A549 (cell line): Measurements from ENCODE around the gene SH2B2. TPM values are rescaled to one million over a fixed set of nuclear protein-coding genes. Genes with fewer than 3 reads are reported as not detected.

ENCODE experiments used
- ATAC-seq, 2 experiments: fragments of 200-7000 bp in 1 of 2; fragments of >200 bp in 1 of 2; cut with Nextera tagmentation in 1 of 2; cut with Tn5 transposase in 1 of 2; 3 replicates each; pipeline versions ENCODE4 v1.8.0 to v1.9.1; 2018 to 2020; ENCODE audit warnings: mild to moderate bottlenecking in 1 of 2, moderate library complexity in 1 of 2
- CTCF ChIA-PET: fragments of 300-600 bp; sonication (Branson Sonifier 250); formaldehyde crosslinking; extraction: SDS; loops from one replicate; lab custom pipeline; 2021; ENCODE audit warnings: antibody characterized with exemption, inconsistent platforms; lab: Yijun Ruan, JAX
- POLR2A ChIA-PET: fragments of 350-600 bp; formaldehyde crosslinking; extraction: SDS; loops from one replicate; lab custom pipeline; 2021; ENCODE audit warnings: antibody characterized with exemption, inconsistent platforms; lab: Yijun Ruan, JAX
- DNase-seq, 2 experiments: peaks; one replicate each; pipeline versions ENCODE4 v3.0.0 to v3.0.0-alpha.2; 2011 to 2016; ENCODE audit warnings: low read depth in 1 of 2, low spot score in 1 of 2
- FAIRE-seq: peaks from 2 replicates; lab custom pipeline; 2011; peaks lifted over from hg19 to GRCh38; lab: Jason Lieb, UNC
- H3K27ac ChIP-seq, 2 experiments: fragments of >200 bp; sonication (Bioruptor Twin); formaldehyde crosslinking; 3 replicates each; pipeline ENCODE4 v1.5.1; 2016 to 2017
- H3K4me1 ChIP-seq: fragments of >200 bp; sonication (Bioruptor Twin); formaldehyde crosslinking; 3 replicates; pipeline ENCODE4 v1.6.1; 2016
- H3K4me2 ChIP-seq: fragments of >200 bp; sonication (Bioruptor Twin); formaldehyde crosslinking; 3 replicates; pipeline ENCODE4 v1.6.1; 2016
- H3K4me3 ChIP-seq: fragments of >200 bp; sonication (Bioruptor Twin); formaldehyde crosslinking; 3 replicates; pipeline ENCODE4 v1.5.1; 2016
- H3K9me3 ChIP-seq: fragments of >200 bp; sonication (Bioruptor Twin); formaldehyde crosslinking; 3 replicates; pipeline ENCODE4 v1.6.1; 2016
- ATOH8 ChIP-seq: fragments of 250-450 bp; sonication (Bioruptor Pico); IDR thresholded peaks from 2 replicates; pipeline ENCODE4 v1.5.0; 2020; ENCODE audit warnings: low read depth, mild to moderate bottlenecking, moderate library complexity
- CBX2 ChIP-seq: fragments of 200-600 bp; sonication (generic); IDR thresholded peaks from 2 replicates; pipeline ENCODE4 v1.6.1; 2016; ENCODE audit warnings: low read depth, mild to moderate bottlenecking, borderline replicate concordance
- CTCF ChIP-seq: fragments of >200 bp; sonication (Bioruptor Twin); formaldehyde crosslinking; IDR thresholded peaks from 3 replicates; pipeline ENCODE4 v1.5.1; 2016
- E2F6 ChIP-seq: IDR thresholded peaks from 2 replicates; pipeline ENCODE4 v1.6.1; 2012; ENCODE audit warnings: low read depth, borderline replicate concordance
- EHF ChIP-seq: fragments of 250-450 bp; sonication (Bioruptor Pico); IDR thresholded peaks from 2 replicates; pipeline ENCODE4 v1.5.0; 2020; ENCODE audit warnings: mild to moderate bottlenecking
- ELK1 ChIP-seq: fragments of 150-350 bp; IDR thresholded peaks from 2 replicates; pipeline ENCODE4 v1.6.1; 2014; ENCODE audit warnings: low read depth, mild to moderate bottlenecking, low read length
- EP300 ChIP-seq, 2 experiments: fragments of >200 bp; sonication (Bioruptor Twin); formaldehyde crosslinking; IDR thresholded peaks; 2 replicates in 1 of 2; 3 replicates in 1 of 2; pipeline ENCODE4 v1.6.1; 2016 to 2017
- HOXB13 ChIP-seq: fragments of 250-450 bp; sonication (Bioruptor Pico); IDR thresholded peaks from 2 replicates; pipeline ENCODE4 v1.5.0; 2020; ENCODE audit warnings: low read depth, mild to moderate bottlenecking, moderate library complexity
- KDM5A ChIP-seq: fragments of 200-600 bp; sonication (generic); IDR thresholded peaks from 2 replicates; pipeline ENCODE4 v1.6.1; 2016; ENCODE audit warnings: antibody characterized with exemption, mild to moderate bottlenecking
- MAFK ChIP-seq: fragments of 450-650 bp; IDR thresholded peaks from 2 replicates; pipeline ENCODE4 v1.6.1; 2014; ENCODE audit not compliant: partially characterized antibody
- MYC ChIP-seq: IDR thresholded peaks from 2 replicates; pipeline ENCODE4 v1.6.1; 2012; ENCODE audit warnings: mild to moderate bottlenecking, inconsistent platforms, low read length, improper control_type of control experiment, borderline replicate concordance
- NFE2L2 ChIP-seq: fragments of 150-350 bp; conservative IDR thresholded peaks from 2 replicates; pipeline ENCODE4 v1.6.1; 2014; ENCODE audit warnings: low read length
- NPAS2 ChIP-seq: fragments of 250-450 bp; sonication (Bioruptor Pico); IDR thresholded peaks from 2 replicates; pipeline ENCODE4 v1.8.0; 2022; ENCODE audit warnings: mild to moderate bottlenecking, moderate library complexity, borderline replicate concordance
- NR3C1 ChIP-seq: fragments of >200 bp; sonication (Bioruptor Twin); formaldehyde crosslinking; IDR thresholded peaks from 3 replicates; pipeline ENCODE4 v1.6.1; 2017
- PHF8 ChIP-seq: fragments of 200-600 bp; sonication (generic); IDR thresholded peaks from 2 replicates; pipeline ENCODE4 v1.6.1; 2016; ENCODE audit warnings: low read depth, mild to moderate bottlenecking, antibody characterized with exemption, moderate library complexity, borderline replicate concordance
- POLR2A ChIP-seq: IDR thresholded peaks from 2 replicates; pipeline ENCODE4 v1.6.1; 2012; ENCODE audit warnings: mild to moderate bottlenecking, low read length
- RAD21 ChIP-seq, 2 experiments: fragments of >200 bp in 1 of 2; sonication (Bioruptor Twin) in 1 of 2; formaldehyde crosslinking in 1 of 2; IDR thresholded peaks in 1 of 2; conservative IDR thresholded peaks in 1 of 2; 2 replicates in 1 of 2; 3 replicates in 1 of 2; pipeline ENCODE4 v1.6.1; 2012 to 2018; ENCODE audit warnings: inconsistent platforms in 1 of 2
- RARB ChIP-seq: fragments of 250-450 bp; sonication (Bioruptor Pico); IDR thresholded peaks from 2 replicates; pipeline ENCODE4 v1.8.0; 2021; ENCODE audit warnings: mild to moderate bottlenecking, moderate library complexity
- RCOR1 ChIP-seq: fragments of 150-350 bp; IDR thresholded peaks from 2 replicates; pipeline ENCODE4 v1.6.1; 2014; ENCODE audit warnings: antibody characterized with exemption, low read length, low read depth
- RNF2 ChIP-seq: fragments of 200-600 bp; sonication (generic); IDR thresholded peaks from 2 replicates; pipeline ENCODE4 v1.6.1; 2016; ENCODE audit warnings: low read depth, mild to moderate bottlenecking, antibody characterized with exemption, moderate library complexity, borderline replicate concordance
- SREBF2 ChIP-seq: fragments of 450-650 bp; IDR thresholded peaks from 2 replicates; pipeline ENCODE4 v1.6.1; 2014; ENCODE audit warnings: mild to moderate bottlenecking, moderate library complexity
- ZNF302 ChIP-seq: fragments of 250-450 bp; sonication (Bioruptor Pico); IDR thresholded peaks from 2 replicates; pipeline ENCODE4 v1.9.0; 2021; ENCODE audit warnings: inconsistent platforms, mild to moderate bottlenecking, moderate library complexity
- ZSCAN20 ChIP-seq: fragments of 250-450 bp; sonication (Bioruptor Pico); IDR thresholded peaks from 2 replicates; pipeline ENCODE4 v1.8.0; 2022; ENCODE audit warnings: mild to moderate bottlenecking, moderate library complexity
- WGBS: methylation state at CpG from one replicate; pipeline ENCODE4 v1.1.6; 2017; ENCODE audit errors: missing lambda C conversion rate; 5-methylcytosine and 5-hydroxymethylcytosine counted together
- polyA plus RNA-seq, 4 experiments: library from polyadenylated mRNA; depleted of rRNA in 3 of 4; stranded (reverse); fragments of >200 nt; fragmentation: RNase III in 1 of 4; extraction: RNeasy Plus Mini Kit Qiagen cat#74134 plus additional on column Dnase treatment in 1 of 4; gene quantifications; 2 replicates in 3 of 4; 3 replicates in 1 of 4; pipeline ENCODE4 v1.2.3, GENCODE V29; 2011 to 2017

The SH2B2 gene
- polyA plus RNA-seq, 2 of the 4 experiments (the other 2 are of a cell fraction): 1.1 to 2.3 TPM

- no peaks in the 10 kb centered on the region for H3K9me3 ChIP-seq
- DNase-seq (no peak), ATAC-seq (peak in 1 of 2 experiments; percentile 9; a peak in 1 of 6 replicates), FAIRE-seq (no peak)
- ChIA-PET POLR2A (no interaction called here), CTCF (interaction anchor here (0.6 to 1.1 kb wide), 2 partner anchors 24 to 711 kb away, joined by 3 to 4 read pairs; no protein-coding TSS in a partner anchor)
- peaks cover 9% of the 10 kb centered on the region for H3K4me1 ChIP-seq
- H3K4me2 ChIP-seq: no peak overlapping the region
- no peak overlapping the region for H3K4me3 ChIP-seq
- TF ChIP-seq RARB: no peak
- no peak for TF ChIP-seq HOXB13
- no peak for TF ChIP-seq MYC
- no peak for TF ChIP-seq SREBF2
- no peak for TF ChIP-seq KDM5A
- no peak for TF ChIP-seq PHF8
- no peak for TF ChIP-seq NPAS2
- TF ChIP-seq EP300 (IDR thresholded peaks at IDR 0.05): no peak
- no peak for TF ChIP-seq EHF (CRISPR knock-in tag)
- no peak for TF ChIP-seq ZNF302
- no peak for TF ChIP-seq RNF2
- no peak for TF ChIP-seq CTCF
- 54% methylated on average over 9 of the region's 13 CpGs for WGBS
- no peak overlapping the region for H3K27ac ChIP-seq
Measured at GRCh38 chr7:102303669-102304422, 17.2 kb downstream of the SH2B2 start.

- DNase-seq (no peak), FAIRE-seq (no peak), ATAC-seq (peak in 1 of 2 experiments; percentile 13; a peak in 3 of 6 replicates)
- ChIA-PET CTCF (no interaction called here), POLR2A (no interaction called here)
- Histone ChIP-seq H3K4me1 (peaks cover 9% of the 10 kb centered on the region), H3K4me2 (no peak overlapping the region), H3K27ac (no peak overlapping the region), H3K4me3 (no peak overlapping the region), H3K9me3 (no peaks in the 10 kb centered on the region)
- WGBS: 90% methylated on average over 10 of the region's 11 CpGs
- TF ChIP-seq POLR2A: no peak
- no peak for TF ChIP-seq PHF8
- TF ChIP-seq CBX2: no peak
- TF ChIP-seq NFE2L2: no peak
- no peak for TF ChIP-seq ATOH8 (CRISPR knock-in tag)
- no peak for TF ChIP-seq ELK1
- no peak for TF ChIP-seq E2F6
- no peak for TF ChIP-seq RAD21 (conservative IDR thresholded peaks at IDR 0.05 in 1 of 2, IDR thresholded peaks at IDR 0.05 in 1 of 2)
- no peak for TF ChIP-seq HOXB13
- TF ChIP-seq EHF (CRISPR knock-in tag): no peak
- TF ChIP-seq ZSCAN20 (CRISPR knock-in tag): no peak
- no peak for TF ChIP-seq NR3C1
- no peak for TF ChIP-seq MAFK
- no peak for TF ChIP-seq RCOR1
- TF ChIP-seq RNF2: no peak
Measured at GRCh38 chr7:102304668-102305067, 18.0 kb downstream of the SH2B2 start.
